Nephron (organoid): ENCODE measurements around the gene SRPK3.

Experiments
- H3K27ac Mint-ChIP-seq, 3 experiments: 2 replicates each; pipeline ENCODE4 v1.8.0; 2020; ENCODE audit warnings: mixed read lengths in 3 of 3, mild to moderate bottlenecking in 2 of 3, moderate library complexity in 1 of 3
- H3K27me3 Mint-ChIP-seq: 2 replicates; pipeline ENCODE4 v1.8.0; 2021; ENCODE audit warnings: low read depth, mild to moderate bottlenecking, moderate library complexity, mixed read lengths
- H3K36me3 Mint-ChIP-seq: 2 replicates; pipeline ENCODE4 v1.8.0; 2020; ENCODE audit warnings: low read depth, mixed read lengths
- H3K4me1 Mint-ChIP-seq: 2 replicates; pipeline ENCODE4 v1.8.0; 2020; ENCODE audit warnings: mixed read lengths
- H3K4me3 Mint-ChIP-seq, 3 experiments: 2 replicates each; pipeline ENCODE4 v1.8.0; 2020; ENCODE audit warnings: mild to moderate bottlenecking in 3 of 3, mixed read lengths in 3 of 3, moderate library complexity in 2 of 3
- H3K9me3 Mint-ChIP-seq: 2 replicates; pipeline ENCODE4 v1.8.0; 2020; ENCODE audit warnings: mixed read lengths
- TF ChIP-seq, protein P1 (sequence below), 3 experiments: fragments of 200-600 bp; sonication (generic); IDR thresholded peaks; one replicate each; pipeline ENCODE4 v1.5.0; 2021; ENCODE audit warnings: antibody characterized with exemption in 3 of 3; ENCODE audit not compliant: unreplicated experiment in 3 of 3

Gene SRPK3

DNA sequence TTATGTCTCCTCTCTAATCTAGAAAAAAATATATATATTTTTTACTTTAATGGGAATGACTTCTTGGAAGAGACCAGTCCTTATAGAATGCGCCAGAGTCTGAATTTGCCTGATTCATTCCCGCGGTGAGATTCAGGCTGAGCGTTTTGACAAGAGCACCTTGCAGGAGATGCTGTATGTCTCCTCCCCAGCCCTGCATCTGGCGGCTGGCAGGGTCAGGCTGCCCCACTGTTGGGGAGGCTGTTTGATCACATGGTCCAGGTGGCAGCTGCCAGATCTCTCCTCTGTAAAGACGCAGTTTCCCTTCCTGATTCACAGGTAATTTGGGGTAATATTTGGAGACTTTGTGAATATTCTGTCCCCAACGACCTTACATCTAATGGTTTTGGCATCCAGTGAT is 39.8 kb downstream of the SRPK3 start:
- H3K27ac Mint-ChIP-seq = no peak overlapping the region
- H3K36me3 Mint-ChIP-seq = no peaks in the 10 kb centered on the region
- peaks cover 7% of the 10 kb centered on the region for H3K4me1 Mint-ChIP-seq
- TF ChIP-seq, protein P1, sequence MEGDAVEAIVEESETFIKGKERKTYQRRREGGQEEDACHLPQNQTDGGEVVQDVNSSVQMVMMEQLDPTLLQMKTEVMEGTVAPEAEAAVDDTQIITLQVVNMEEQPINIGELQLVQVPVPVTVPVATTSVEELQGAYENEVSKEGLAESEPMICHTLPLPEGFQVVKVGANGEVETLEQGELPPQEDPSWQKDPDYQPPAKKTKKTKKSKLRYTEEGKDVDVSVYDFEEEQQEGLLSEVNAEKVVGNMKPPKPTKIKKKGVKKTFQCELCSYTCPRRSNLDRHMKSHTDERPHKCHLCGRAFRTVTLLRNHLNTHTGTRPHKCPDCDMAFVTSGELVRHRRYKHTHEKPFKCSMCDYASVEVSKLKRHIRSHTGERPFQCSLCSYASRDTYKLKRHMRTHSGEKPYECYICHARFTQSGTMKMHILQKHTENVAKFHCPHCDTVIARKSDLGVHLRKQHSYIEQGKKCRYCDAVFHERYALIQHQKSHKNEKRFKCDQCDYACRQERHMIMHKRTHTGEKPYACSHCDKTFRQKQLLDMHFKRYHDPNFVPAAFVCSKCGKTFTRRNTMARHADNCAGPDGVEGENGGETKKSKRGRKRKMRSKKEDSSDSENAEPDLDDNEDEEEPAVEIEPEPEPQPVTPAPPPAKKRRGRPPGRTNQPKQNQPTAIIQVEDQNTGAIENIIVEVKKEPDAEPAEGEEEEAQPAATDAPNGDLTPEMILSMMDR (IDR thresholded peaks at IDR 0.05; ENCODE audit: unreplicated experiment in 3 of 3) = no peak
- H3K4me3 Mint-ChIP-seq = peak overlapping the region in 2 of 3 experiments; percentile 7 to 30
- peaks cover 6% of the 10 kb centered on the region for H3K27me3 Mint-ChIP-seq
- H3K9me3 Mint-ChIP-seq = peaks cover 13% of the 10 kb centered on the region

DNA sequence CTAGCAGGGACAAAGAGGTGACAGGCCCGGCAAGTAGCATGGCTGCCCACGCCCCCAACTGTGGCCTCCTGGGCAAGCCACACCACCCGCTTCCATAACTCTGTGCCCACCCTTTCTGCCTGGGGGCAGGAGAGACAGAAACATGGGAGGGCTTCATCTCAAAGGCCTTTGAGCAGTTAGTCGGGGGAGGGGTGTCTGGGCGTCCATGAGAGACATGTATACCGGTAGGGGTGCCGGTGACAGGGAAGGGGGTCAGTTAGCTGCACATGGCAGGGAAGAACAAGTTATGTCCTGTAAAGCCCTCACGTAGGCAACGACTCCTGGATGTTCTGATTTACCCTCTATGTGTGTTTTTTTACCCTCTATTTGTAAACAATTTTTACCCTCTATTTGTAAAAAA is 40.2 kb downstream of the SRPK3 start:
- Mint-ChIP-seq H3K27me3 (peaks cover 6% of the 10 kb centered on the region), H3K36me3 (no peaks in the 10 kb centered on the region), H3K4me1 (peaks cover 7% of the 10 kb centered on the region), H3K9me3 (peaks cover 13% of the 10 kb centered on the region), H3K27ac (no peak overlapping the region), H3K4me3 (peak overlapping the region in 1 of 3 experiments; percentile 7)
- TF ChIP-seq, protein P1 (IDR thresholded peaks at IDR 0.05; ENCODE audit: unreplicated experiment in 3 of 3) = no peak

DNA sequence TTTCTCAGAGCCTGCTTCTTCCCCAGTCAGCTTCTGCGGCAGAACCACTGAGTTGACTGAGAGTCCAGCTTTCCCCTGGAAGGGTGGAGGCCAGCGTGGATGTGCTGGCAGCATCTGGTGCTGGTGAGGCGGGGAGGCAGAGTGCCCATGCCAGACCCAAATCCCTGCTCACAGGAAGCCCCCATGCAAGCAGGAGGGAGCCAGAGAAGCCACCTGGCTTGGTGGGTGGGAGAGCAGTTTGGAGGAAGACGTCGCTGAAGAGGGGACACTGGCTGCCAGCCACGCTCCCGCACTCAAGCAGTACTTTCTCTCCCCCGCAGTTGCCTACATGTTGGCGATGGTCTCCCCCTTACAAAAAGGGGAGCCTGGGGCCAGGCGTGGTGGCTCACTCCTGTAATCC is 43.5 kb downstream of the SRPK3 start:
- Mint-ChIP-seq H3K27me3 (peaks cover 31% of the 10 kb centered on the region), H3K4me1 (no peaks in the 10 kb centered on the region), H3K27ac (no peak overlapping the region), H3K4me3 (no peak overlapping the region), H3K36me3 (peaks cover 7% of the 10 kb centered on the region), H3K9me3 (peaks cover 15% of the 10 kb centered on the region)
- TF ChIP-seq, protein P1 (IDR thresholded peaks at IDR 0.05; ENCODE audit: unreplicated experiment in 3 of 3) = no peak

DNA sequence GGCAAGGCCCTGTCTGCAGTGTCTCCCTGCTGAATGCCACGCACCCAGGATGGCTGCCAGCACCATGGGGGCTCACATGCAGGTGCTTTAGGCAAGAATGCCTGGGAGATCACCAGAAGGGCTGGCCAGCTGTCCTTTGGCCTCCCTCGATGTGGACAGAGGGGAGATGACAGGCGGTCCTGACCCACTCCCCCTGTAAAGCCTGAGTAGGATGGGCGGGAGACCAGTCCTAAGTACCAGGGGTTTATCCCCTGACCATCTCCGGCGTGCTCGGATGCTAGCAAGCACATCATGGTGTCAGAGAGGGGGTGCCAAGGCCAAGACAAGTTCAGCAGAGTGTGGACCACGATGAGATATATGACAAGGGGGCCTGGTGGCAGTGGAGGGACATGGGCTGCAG is 44.2 kb downstream of the SRPK3 start:
- Mint-ChIP-seq H3K4me1 (no peaks in the 10 kb centered on the region), H3K27me3 (peaks cover 31% of the 10 kb centered on the region), H3K27ac (no peak overlapping the region), H3K36me3 (peaks cover 7% of the 10 kb centered on the region), H3K9me3 (peaks cover 15% of the 10 kb centered on the region), H3K4me3 (no peak overlapping the region)
- TF ChIP-seq, protein P1 (IDR thresholded peaks at IDR 0.05; ENCODE audit: unreplicated experiment in 3 of 3) = no peak

DNA sequence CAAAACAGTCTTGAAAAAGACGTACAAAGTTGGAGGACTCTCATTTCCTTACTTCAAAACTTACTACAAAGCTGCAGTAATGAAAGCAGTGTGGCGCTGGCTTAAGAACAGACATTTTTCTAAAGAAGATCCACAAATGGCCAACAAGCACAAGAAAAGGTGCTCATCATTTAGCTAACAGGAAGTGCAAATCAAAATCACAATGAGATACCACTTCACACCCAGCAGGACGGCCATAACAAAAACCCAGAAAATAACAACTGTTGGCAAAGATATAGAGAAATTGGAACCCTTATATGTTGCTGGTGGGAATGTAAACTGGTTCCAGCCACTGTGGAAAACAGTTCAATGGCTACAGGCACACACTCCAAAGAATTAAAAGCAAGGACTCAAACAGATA is 46.2 kb downstream of the SRPK3 start:
- TF ChIP-seq, protein P1 (IDR thresholded peaks at IDR 0.05; ENCODE audit: unreplicated experiment in 3 of 3) = no peak
- peaks cover 42% of the 10 kb centered on the region for H3K27me3 Mint-ChIP-seq
- peaks cover 12% of the 10 kb centered on the region for H3K9me3 Mint-ChIP-seq
- H3K4me3 Mint-ChIP-seq = peak overlapping the region in 2 of 3 experiments; percentile 6 to 51
- no peak overlapping the region for H3K27ac Mint-ChIP-seq
- H3K36me3 Mint-ChIP-seq = peaks cover 7% of the 10 kb centered on the region
- no peaks in the 10 kb centered on the region for H3K4me1 Mint-ChIP-seq

DNA sequence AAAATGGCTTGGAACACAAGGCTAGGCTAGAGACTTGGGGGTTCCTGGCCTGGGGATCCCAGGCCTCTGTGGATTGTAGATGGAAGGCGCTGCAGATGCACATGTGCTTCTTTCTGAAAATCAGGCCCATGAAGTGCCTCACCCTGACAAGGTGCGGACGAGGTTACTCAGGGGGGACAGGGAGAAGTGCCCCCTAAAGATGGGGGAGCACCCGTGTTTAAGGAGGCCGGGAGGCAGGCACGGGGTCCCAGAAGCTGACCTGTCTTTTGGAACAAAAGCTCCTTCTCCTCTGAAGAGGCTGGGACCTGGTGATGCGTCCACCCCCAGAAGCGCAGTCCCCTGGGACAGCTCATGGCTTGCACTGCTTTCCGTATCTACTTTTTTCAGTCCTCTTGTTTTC is 47.1 kb downstream of the SRPK3 start:
- Mint-ChIP-seq H3K36me3 (peaks cover 7% of the 10 kb centered on the region), H3K9me3 (peaks cover 15% of the 10 kb centered on the region), H3K27ac (no peak overlapping the region), H3K4me1 (no peaks in the 10 kb centered on the region), H3K4me3 (peak overlapping the region; percentile 20 to 71 (median 63)), H3K27me3 (peaks cover 51% of the 10 kb centered on the region)
- TF ChIP-seq, protein P1 (IDR thresholded peaks at IDR 0.05; ENCODE audit: unreplicated experiment in 3 of 3) = no peak
